Stomach (tissue), 9 donors: ENCODE results near the gene TIMM10B. TPM values are rescaled to one million over a fixed set of nuclear protein-coding genes. Genes with fewer than 3 reads are reported as not detected.

Experiments used
- DNase-seq, 2 donors: peaks; one replicate each; pipeline versions ENCODE4 v3.0.0 to v3.0.0-alpha.2; 2013 to 2019
- H3K27ac ChIP-seq, 5 donors: fragments of 200-600 bp in 4 of 5; sonication (generic) in 4 of 5; one replicate each; pipeline ENCODE4 v1.5.1; 2013 to 2019; ENCODE audit warnings: mild to moderate bottlenecking in 1 of 5, moderate library complexity in 1 of 5
- H3K27me3 ChIP-seq, 3 donors: fragments of 200-600 bp; sonication (generic); one replicate each; pipeline ENCODE4 v1.5.1; 2017 to 2019; ENCODE audit warnings: mixed run types in 1 of 3
- H3K36me3 ChIP-seq, 4 donors: fragments of 200-600 bp; sonication (generic); 1 replicate in 3 of 4; 2 replicates in 1 of 4; pipeline ENCODE4 v1.5.1; 2016 to 2019
- H3K4me1 ChIP-seq, 4 donors: fragments of 200-600 bp; sonication (generic); one replicate each; pipeline ENCODE4 v1.5.1; 2016 to 2019
- H3K4me3 ChIP-seq, 4 donors: fragments of 200-600 bp; sonication (generic) in 3 of 4; one replicate each; pipeline ENCODE4 v1.5.1; 2016 to 2019; ENCODE audit warnings: mild to moderate bottlenecking in 1 of 4
- H3K9me3 ChIP-seq, 4 donors: fragments of 200-600 bp; sonication (generic); one replicate each; pipeline ENCODE4 v1.5.1; 2016 to 2019
- CTCF ChIP-seq, 7 experiments: fragments of 450-650 bp in 4 of 7; fragments of 200-600 bp in 3 of 7; sonication (generic) in 3 of 7; IDR thresholded peaks; one replicate each; pipeline ENCODE4 v1.5.1; 2016 to 2019; ENCODE audit warnings: antibody characterized with exemption in 7 of 7, control low read depth in 2 of 7, mild to moderate bottlenecking in 1 of 7
- EP300 ChIP-seq: sonication (generic); formaldehyde crosslinking; IDR thresholded peaks from one replicate; pipeline ENCODE4 v1.6.1; 2017; ENCODE audit warnings: antibody characterized with exemption
- POLR2A ChIP-seq, 4 donors: fragments of 450-650 bp; IDR thresholded peaks; one replicate each; pipeline ENCODE4 v1.6.1; 2016; ENCODE audit warnings: antibody characterized with exemption in 4 of 4, control low read depth in 2 of 4, mild to moderate bottlenecking in 1 of 4, moderate library complexity in 1 of 4
- POLR2AphosphoS5 ChIP-seq, 3 donors: sonication (generic); formaldehyde crosslinking; IDR thresholded peaks; one replicate each; pipeline ENCODE4 v1.6.1; 2016; ENCODE audit warnings: antibody characterized with exemption in 3 of 3
- WGBS, 5 donors: extraction: QIAGEN DNeasy Blood & Tissue Kit in 3 of 5; methylation state at CpG; one replicate each; pipeline versions ENCODE4 v1.1.5 to v1.1.7; 2013 to 2018; 5-methylcytosine and 5-hydroxymethylcytosine counted together
- intact Hi-C: fragments of 100-400 bp; cut with DNase I; formaldehyde crosslinking; loops from one replicate; pipeline ENCODE4 v1.15.1; 2023; ENCODE audit warnings: low total_unique reads
- polyA plus RNA-seq, 3 donors: library from polyadenylated mRNA; stranded (reverse); fragments of 200-250 nt; gene quantifications; one replicate each; pipeline ENCODE4 v1.2.3, GENCODE V29; 2013
- total RNA-seq, 5 donors: library from RNA; depleted of rRNA; stranded (reverse); fragments of >200 nt; gene quantifications; one replicate each; pipeline versions ENCODE4 v1.1.0 to v1.2.3, GENCODE V29; 2014 to 2016
- donor health status: healthy with polysubstance abuse.
- donor health status: Bipolar disorder and iron deficiency.
- donor health status: healthy.

TIMM10B gene
- total and polyA plus RNA-seq, 8 donors: 9.3 to 103 (median 25.6) TPM

- no peaks in the 10 kb centered on the region for H3K9me3 ChIP-seq
- no peak overlapping the region for H3K27ac ChIP-seq
- peaks cover 73 to 100% (median 100%) of the 10 kb centered on the region in 4 donors for H3K36me3 ChIP-seq
- no peak for DNase-seq
- intact Hi-C loops: no loop called here
- no peak overlapping the region for H3K4me3 ChIP-seq
- 89 to 94% (median 92%) methylated on average over 2 of the region's 2 CpGs for WGBS, 5 donors
- H3K4me1 ChIP-seq: no peaks in the 10 kb centered on the region
- no peaks in the 10 kb centered on the region for H3K27me3 ChIP-seq
- TF ChIP-seq POLR2A (IDR thresholded peaks at IDR 0.05) (no peak), CTCF (IDR thresholded peaks at IDR 0.05) (no peak), EP300 (no peak), POLR2AphosphoS5 (IDR thresholded peaks at IDR 0.05) (no peak)
Observed at GRCh38 chr11:6453152-6453551, 28.1 kb upstream of the TIMM10B start.

- no peak for DNase-seq
- Histone ChIP-seq H3K9me3 (no peaks in the 10 kb centered on the region), H3K4me1 (no peaks in the 10 kb centered on the region), H3K36me3 (peaks cover 69 to 100% (median 100%) of the 10 kb centered on the region in 4 donors), H3K27me3 (no peaks in the 10 kb centered on the region), H3K27ac (no peak overlapping the region), H3K4me3 (no peak overlapping the region)
- no peak for TF ChIP-seq POLR2AphosphoS5 (IDR thresholded peaks at IDR 0.05)
- TF ChIP-seq POLR2A (IDR thresholded peaks at IDR 0.05): no peak
- TF ChIP-seq CTCF (IDR thresholded peaks at IDR 0.05): no peak
- no peak for TF ChIP-seq EP300
- 42 to 73% (median 72%) methylated on average over 2 of the region's 2 CpGs for WGBS, 5 donors
- intact Hi-C loops: no loop called here
Observed at GRCh38 chr11:6455070-6455469, 26.2 kb upstream of the TIMM10B start.

- peaks cover 54 to 100% (median 94%) of the 10 kb centered on the region in 4 donors for H3K36me3 ChIP-seq
- no peak for TF ChIP-seq POLR2AphosphoS5 (IDR thresholded peaks at IDR 0.05)
- no peak for TF ChIP-seq EP300
- TF ChIP-seq POLR2A (IDR thresholded peaks at IDR 0.05): no peak
- TF ChIP-seq CTCF (IDR thresholded peaks at IDR 0.05): no peak
- WGBS, 5 donors: 95 to 97% (median 96%) methylated on average over 33 to 56 of the region's 56 CpGs
- no peak for DNase-seq
- no peaks in the 10 kb centered on the region for H3K4me1 ChIP-seq
- no peaks in the 10 kb centered on the region for H3K9me3 ChIP-seq
- H3K27me3 ChIP-seq: no peaks in the 10 kb centered on the region
- no peak overlapping the region for H3K4me3 ChIP-seq
- H3K27ac ChIP-seq: no peak overlapping the region
- intact Hi-C loops: no loop called here
Observed at GRCh38 chr11:6456361-6457073, 24.8 kb upstream of the TIMM10B start.

GRCh38 chr11:6457581-6458320 lies 23.6 kb upstream of the TIMM10B start:
- peaks cover 51 to 100% (median 91%) of the 10 kb centered on the region in 4 donors for H3K36me3 ChIP-seq
- TF ChIP-seq EP300 (no peak), POLR2AphosphoS5 (IDR thresholded peaks at IDR 0.05) (no peak), CTCF (IDR thresholded peaks at IDR 0.05) (no peak), POLR2A (IDR thresholded peaks at IDR 0.05) (no peak)
- no peak overlapping the region for H3K27ac ChIP-seq

More at GRCh38 chr11:6457581-6458320, 23.6 kb upstream of the TIMM10B start:
- Histone ChIP-seq H3K4me3 (no peak overlapping the region), H3K4me1 (no peaks in the 10 kb centered on the region), H3K9me3 (no peaks in the 10 kb centered on the region), H3K27me3 (no peaks in the 10 kb centered on the region)
- intact Hi-C loops: no loop called here
- WGBS, 5 donors: 92 to 94% (median 92%) methylated on average over 26 of the region's 26 CpGs
- no peak for DNase-seq
